HG02938 (cell line): ENCODE results near the gene DDR1.
"Not testable (repeated sequence)": the region's sequence is repeated elsewhere in the genome, so short reads cannot be mapped to it uniquely, and the experiment has no call there.

ENCODE experiments used
- ATAC-seq: cut with Tn5 transposase; IDR thresholded peaks from one replicate; pipeline ENCODE4 v1.9.1; 2021; ENCODE audit warnings: mild to moderate bottlenecking, moderate library complexity; ENCODE audit not compliant: unreplicated experiment

DDR1 gene

DNA sequence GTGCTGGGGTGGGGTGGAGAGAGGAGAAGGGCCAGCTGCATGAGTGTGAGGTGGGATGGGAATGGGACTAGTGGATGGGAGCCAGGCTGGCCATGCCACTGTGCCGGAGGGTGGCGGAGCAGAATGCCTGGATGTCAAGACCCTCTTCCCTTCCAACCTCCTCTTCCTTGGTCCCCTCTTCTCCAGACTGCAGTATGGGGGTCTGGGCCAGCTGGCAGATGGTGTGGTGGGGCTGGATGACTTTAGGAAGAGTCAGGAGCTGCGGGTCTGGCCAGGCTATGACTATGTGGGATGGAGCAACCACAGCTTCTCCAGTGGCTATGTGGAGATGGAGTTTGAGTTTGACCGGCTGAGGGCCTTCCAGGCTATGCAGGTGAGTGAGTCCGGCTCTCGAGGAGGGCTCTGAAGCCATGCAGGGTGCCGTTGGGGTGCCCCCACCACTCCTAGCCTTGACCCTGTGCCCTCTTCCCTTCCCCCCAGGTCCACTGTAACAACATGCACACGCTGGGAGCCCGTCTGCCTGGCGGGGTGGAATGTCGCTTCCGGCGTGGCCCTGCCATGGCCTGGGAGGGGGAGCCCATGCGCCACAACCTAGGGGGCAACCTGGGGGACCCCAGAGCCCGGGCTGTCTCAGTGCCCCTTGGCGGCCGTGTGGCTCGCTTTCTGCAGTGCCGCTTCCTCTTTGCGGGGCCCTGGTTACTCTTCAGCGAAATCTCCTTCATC, 7.7 kb downstream of the DDR1 start:
- ATAC-seq = no peak

DNA sequence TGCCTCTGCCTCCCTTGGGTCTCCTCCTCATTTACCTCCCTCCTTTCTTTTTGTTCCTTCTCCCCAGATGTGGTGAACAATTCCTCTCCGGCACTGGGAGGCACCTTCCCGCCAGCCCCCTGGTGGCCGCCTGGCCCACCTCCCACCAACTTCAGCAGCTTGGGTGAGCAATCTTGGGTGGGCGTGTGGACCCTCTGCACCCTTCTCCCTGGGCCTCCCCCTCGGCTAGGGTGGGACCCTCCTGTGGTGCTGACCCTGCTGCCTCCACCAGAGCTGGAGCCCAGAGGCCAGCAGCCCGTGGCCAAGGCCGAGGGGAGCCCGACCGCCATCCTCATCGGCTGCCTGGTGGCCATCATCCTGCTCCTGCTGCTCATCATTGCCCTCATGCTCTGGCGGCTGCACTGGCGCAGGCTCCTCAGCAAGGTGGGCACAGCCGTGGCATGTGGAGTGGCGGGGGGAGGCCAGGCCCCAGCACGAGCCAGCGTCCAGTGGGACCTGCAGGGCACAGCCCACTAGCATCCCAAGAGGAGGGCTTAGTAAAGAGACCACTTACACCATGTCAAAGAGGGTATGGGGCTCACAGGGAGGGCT, 8.8 kb downstream of the DDR1 start:
- no peak for ATAC-seq

DNA sequence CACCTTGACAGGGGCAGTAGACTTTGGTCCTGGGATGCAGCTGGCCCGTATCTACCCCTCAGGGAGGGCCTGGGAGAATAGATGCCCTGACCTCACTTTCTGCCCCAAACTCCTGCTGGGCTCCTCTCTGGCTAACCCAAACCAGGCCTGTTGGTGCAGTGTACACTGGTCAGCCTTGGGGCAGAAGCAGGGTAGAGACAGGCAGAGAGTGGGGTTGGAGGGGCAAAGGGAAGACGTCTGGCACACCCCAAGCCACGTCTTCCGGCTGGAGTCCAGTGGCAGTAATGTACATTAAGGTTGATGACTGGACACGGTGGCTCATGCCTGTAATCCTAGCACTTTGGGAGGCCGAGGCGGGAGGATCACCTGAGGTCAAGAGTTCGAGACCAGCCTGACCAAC, 9.3 kb downstream of the DDR1 start:
- ATAC-seq = no peak

DNA sequence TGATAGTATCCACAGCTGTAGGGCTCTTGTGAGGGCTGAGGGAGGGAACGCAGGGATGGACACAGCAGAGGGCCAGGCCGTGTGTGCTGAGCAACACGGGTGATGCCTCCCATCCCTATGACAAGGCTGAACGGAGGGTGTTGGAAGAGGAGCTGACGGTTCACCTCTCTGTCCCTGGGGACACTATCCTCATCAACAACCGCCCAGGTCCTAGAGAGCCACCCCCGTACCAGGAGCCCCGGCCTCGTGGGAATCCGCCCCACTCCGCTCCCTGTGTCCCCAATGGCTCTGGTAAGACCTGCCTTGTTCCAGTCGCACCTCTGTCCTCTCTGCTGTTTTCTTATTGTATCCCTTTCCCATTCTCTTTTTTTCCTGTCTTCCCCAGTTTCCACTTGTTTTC, 10.1 kb downstream of the DDR1 start:
- no peak for ATAC-seq

DNA sequence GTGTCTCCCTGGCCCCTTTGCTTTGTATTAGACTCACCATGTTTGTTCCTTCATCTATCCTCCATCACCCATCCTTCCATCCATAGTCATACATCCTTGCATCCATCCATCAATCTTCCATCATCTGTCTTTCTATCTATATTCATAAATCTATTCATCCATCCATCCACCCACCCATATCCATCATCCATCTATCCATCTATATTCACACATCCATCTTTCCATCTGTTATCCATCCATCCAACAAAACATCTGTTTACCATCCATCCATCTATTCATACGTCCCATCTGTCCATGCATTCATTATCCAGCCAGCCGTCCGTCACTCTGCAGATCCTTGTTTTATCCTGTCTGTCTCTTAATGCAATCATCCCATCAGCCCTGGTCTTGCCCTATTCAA, 10.6 kb downstream of the DDR1 start:
- ATAC-seq = no peak

DNA sequence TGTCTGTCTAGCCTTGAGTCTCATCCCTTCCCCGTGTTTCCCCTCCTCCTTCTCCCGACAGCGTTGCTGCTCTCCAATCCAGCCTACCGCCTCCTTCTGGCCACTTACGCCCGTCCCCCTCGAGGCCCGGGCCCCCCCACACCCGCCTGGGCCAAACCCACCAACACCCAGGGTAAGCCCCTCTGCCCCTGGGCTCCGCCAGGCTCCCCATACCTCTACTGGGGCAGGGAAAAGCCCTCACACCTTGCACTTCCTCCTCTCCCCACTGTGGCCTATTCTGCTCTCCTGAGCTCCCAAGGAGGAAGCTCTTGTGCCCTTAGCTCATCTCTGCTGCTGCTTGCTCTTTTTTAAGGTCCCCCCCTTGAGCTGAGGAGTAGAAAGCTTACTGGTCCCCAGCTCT, 11.0 kb downstream of the DDR1 start:
- ATAC-seq = no peak

DNA sequence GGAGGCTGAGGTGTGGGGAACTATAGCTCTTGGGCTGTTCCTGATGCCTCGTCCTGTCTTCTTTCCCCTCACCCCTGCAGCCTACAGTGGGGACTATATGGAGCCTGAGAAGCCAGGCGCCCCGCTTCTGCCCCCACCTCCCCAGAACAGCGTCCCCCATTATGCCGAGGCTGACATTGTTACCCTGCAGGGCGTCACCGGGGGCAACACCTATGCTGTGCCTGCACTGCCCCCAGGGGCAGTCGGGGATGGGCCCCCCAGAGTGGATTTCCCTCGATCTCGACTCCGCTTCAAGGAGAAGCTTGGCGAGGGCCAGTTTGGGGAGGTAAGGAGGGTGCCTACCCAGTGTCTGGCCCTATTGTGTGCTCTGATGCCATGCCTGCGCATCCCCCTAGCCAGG, 12.2 kb downstream of the DDR1 start:
- ATAC-seq = no peak

DNA sequence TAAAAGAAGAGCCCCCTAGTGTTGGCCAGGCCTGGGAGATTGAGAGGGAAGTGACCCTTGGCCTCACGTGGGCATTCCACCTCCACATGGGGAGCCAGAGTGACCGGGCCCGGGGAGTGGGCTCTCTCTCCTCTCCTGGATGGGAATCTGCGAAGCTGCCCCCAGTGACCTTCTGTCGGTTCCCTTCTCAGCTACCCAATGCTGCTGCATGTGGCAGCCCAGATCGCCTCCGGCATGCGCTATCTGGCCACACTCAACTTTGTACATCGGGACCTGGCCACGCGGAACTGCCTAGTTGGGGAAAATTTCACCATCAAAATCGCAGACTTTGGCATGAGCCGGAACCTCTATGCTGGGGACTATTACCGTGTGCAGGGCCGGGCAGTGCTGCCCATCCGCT, 13.6 kb downstream of the DDR1 start:
- ATAC-seq = no peak

DNA sequence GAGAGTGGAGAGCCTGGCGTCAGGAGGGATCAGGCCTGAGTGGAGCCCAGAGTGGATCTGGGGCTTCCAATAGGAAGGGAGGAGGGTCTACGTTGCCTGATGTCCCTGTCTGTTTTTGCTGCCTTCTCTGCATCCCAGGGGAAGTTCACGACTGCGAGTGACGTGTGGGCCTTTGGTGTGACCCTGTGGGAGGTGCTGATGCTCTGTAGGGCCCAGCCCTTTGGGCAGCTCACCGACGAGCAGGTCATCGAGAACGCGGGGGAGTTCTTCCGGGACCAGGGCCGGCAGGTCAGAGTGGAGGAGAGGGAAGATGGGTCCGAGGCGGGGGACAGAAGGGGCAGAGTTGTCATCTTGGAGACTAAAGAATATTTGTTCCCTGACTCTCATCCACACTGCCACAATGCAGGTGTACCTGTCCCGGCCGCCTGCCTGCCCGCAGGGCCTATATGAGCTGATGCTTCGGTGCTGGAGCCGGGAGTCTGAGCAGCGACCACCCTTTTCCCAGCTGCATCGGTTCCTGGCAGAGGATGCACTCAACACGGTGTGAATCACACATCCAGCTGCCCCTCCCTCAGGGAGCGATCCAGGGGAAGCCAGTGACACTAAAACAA, 14.5 kb downstream of the DDR1 start:
- ATAC-seq = no peak

DNA sequence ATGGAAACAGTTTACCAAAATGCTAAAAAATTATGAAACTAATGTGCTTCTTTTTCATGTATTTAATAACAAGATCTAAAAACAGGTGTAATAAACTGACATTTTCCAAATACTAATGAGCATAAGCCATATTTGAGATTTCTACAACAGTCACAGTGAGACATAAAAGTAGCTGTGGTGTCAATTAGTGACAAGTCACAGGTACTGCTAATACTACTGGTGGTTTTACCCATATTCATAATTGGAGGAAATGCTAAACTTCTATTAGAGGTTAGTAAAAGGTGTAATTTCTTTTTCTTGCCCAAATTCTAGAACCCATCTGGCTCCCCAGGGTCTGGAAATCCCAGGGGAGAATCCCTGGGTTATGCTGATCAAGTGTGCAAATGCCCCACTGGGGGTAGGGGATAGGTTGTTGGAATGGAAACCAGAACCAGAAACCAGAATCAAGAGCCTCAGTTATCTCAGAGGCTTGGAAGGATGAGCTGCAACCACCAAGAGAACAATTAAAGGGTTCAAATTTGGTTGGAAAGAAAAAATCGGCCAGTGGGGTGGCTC, 16.6 kb downstream of the DDR1 start:
- no peak for ATAC-seq

DNA sequence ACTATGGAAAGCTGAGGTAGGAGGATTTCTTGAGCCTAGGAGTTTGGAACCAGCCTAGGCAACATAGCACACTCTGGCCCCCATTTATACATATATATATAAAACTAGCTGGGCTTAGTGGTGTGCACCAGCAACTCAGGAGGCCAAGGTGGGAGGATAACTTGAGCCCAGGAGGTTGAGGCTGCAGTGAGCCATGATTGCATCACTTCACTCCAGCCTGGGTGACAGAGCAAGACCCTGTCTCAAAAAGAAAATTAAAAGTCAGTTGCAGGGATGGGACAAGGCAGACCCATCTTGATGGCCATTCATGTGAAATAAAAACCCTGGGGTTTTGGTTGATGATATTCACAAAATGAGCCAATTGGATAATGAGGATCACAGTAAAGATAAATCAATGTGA, 17.1 kb downstream of the DDR1 start:
- no peak for ATAC-seq

DNA sequence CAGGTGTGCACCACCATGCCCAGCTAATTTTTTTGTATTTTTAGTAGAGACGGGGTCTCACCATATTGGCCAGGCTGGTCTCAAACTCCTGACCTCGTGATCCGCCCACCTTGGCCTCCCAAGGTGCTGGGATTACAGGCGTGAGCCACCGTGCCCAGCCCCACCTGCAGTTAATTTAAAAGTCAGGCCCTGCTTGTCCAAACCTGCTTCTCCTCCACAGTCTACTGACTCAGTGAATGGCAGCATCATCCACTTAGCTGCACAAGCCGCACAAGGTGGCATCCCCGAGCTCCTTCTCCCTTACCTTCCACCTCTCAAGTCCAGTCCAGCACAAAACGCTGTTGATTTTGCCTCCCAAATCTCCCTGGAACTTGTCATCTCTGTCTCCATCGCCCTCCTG, 17.9 kb downstream of the DDR1 start:
- ATAC-seq = not testable (repeated sequence)

DNA sequence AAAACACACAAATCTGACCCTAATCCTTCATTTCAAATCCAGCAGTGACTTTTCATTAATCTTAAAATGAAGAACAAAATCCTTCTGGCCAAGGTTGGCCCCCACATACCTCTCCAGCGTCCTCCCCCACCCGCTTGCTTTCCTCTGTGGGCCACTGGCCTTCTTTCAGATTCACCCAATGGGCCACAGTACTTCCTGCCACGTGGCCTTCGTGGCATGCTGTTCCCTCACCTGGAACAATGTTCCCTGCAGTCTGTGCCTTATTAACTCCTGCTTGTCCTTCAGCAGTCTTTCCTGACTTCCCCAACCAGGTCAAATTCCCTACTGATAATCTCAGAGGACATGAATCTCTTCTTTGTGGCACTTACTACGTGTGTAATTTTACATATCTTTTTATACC, 18.4 kb downstream of the DDR1 start:
- ATAC-seq = no peak

DNA sequence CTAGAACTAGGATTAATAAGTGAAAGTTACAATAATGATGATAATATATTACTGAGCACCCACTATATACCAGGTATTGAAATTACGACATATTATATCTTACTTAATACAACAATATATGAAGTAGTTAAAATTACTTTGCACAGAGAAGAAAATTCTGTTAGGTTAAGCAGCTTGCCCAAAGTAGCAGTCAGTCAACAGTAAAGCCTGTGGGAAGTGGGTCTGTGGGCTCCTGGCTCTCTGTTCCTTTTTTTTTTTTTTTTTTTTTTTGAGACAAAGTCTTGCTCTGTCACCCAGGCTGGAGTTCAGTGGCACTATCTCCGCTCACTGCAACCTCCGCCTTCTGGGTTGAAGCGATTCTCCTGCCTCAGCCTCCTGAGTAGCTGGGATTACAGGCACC, 18.9 kb downstream of the DDR1 start:
- no peak for ATAC-seq

DNA sequence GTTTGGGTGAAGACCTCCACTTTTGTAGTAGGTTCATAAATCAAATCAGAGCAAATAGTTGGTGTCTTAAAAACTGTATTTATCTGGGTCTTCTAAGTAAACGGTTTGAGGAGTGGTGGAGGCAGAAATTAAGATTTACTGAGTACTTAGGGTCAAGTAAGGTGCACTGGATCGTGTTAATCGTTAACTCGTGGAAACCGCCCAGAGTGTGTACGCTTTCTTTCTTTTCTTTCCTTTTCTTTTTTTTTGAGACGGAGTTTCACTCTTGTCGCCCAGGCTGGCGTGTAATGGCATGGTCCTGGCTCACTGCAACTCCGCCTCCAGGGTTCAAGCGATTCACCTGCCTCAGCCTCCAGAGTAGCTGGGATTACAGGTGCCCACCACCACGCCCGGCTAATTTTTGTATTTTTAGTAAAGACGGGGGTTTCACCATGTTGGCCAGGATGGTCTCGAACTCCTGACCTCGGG, 23.0 kb downstream of the DDR1 start:
- ATAC-seq = not testable (repeated sequence)

DNA sequence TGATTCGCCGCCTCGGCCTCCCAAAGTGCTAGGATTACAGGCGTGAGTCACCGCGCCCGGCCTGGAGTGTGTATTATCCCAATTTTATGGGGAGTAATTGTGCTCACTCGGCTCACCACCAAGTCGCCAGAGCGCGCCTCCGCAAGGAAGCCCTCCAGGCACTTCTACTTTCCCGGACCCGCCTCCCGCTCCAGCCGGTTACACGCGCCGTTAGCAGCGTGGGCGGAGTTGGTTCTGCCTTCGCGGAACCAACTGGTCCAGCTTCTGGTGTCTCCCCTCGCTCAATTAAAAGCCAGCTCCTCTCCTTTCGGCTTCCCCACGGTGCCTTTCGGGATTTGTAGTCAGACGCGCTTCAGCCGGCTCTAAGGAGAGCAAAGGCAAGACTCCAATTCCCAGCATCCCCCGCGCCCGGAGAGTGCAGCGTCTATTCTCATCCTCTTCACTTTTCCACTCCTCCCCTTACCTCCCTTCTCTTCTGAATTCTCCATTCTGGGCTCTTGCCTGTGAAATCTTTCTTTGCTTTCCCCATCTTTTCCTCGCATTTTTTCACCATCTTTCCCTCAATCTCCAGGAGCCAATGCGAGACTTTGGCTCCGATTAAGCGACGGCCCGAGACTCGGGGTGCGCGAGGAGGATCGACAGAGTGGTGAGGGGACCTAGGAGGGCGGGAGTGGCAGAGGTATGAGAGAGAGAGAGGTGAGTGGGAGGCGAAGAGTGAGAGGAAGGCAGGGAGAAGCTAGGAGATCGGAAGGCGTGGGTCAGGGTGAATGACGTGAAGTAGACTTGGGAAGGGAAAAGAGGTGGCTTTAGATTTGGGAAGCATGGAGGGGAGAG, 23.7 kb downstream of the DDR1 start, which contains the start of gene GTF2H4:
Gene GTF2H4 (plus strand): TSS at position 450 of the 834 bp plus-strand sequence.
- ATAC-seq = peak; percentile 91

DNA sequence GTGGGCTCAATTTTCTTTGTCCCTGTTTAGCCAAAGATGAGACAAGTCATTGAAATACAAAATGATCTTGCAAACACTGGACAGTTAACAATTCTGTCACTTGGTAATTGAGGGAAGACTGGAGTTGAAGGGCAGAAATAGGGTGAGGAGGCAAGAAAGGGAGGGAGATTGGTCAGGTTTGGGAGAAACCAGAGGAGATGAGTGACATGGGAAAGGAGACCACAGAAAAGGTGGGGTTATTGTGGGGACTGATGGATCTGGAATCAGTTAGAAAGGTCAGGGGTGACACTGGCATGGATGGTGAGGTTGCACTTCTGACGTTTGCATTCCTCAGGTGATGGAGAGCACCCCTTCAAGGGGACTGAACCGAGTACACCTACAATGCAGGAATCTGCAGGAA, 24.4 kb downstream of the DDR1 start:
- no peak for ATAC-seq

DNA sequence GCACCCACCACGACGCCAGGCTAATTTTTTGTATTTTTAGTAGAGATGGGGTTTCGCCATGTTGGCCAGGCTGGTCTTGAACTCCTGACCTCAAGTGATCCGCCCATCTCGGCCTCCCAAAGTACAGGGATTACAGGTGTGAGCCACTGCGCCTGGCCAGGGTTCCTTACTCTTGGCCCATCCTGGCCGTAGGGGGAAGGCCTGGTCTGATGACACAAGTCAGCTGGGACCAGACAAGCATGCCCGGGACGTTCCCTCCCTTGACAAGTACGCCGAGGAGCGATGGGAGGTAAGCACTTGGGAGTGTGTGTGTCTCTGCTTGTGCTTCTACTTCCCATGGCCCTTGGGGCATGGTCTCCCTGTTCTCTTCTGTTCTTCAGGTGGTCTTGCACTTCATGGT, 26.2 kb downstream of the DDR1 start:
- ATAC-seq = not testable (repeated sequence)

DNA sequence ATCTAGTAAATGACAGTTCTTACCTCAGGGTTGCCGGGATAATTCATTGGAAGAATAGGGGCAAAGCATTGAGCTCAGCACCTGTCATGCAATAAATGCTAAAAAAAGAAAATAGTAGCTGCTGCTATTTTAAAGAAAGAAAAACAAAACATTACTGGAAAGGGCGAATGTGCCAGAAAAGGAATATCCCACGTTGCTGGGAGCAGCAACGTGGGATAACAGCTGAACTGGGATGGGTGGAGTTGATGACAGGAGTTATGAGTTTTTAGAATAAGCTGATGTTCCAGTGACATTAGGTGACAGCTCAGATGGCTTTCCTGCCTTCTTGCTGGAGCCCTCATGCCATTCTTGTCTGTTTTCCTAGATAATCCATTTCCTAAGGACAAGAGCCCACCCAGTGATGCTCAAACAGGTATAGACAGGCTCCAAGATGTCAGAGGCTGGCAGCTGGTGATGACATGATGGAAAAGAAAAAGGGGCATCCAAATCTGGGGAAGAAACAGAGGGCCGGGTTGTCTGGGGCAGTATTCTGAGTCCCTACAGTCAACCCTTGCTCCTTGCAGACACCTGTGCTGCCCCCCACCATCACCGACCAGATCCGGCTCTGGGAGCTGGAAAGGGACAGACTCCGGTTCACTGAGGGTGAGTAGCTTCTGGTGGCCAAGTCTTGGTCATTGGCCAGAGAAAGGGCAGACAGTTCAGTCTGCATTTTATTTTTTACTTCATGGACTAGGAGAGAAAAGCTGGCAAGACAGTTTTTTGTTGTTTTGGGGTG, 28.6 kb downstream of the DDR1 start:
- ATAC-seq = no peak

DNA sequence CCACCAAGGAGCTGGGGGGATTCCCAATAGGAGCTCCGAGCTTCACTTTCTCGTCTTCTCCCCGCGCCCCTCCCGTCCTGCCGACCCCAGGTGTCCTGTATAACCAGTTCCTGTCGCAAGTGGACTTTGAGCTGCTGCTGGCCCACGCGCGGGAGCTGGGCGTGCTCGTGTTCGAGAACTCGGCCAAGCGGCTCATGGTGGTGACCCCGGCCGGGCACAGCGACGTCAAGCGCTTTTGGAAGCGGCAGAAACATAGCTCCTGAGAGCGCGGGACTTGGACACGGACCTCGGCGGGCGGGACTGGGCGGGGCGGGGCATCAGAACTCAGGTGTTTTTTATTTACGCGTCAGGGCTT, 29.4 kb downstream of the DDR1 start:
- ATAC-seq = no peak
